Glutamatergic neuron (in vitro differentiated cells): ENCODE data around the gene GJA3. TPM values are rescaled to one million over a fixed set of nuclear protein-coding genes. Genes with fewer than 3 reads are reported as not detected.

ENCODE experiments used
- DNase-seq: peaks from one replicate; pipeline ENCODE4 v3.0.0; 2022
- H3K27ac Mint-ChIP-seq: one replicate; pipeline ENCODE4 v1.8.0; 2020; ENCODE audit warnings: mild to moderate bottlenecking, mixed read lengths, inconsistent platforms; ENCODE audit not compliant: unreplicated experiment
- H3K27me3 Mint-ChIP-seq: one replicate; pipeline ENCODE4 v1.8.0; 2020; ENCODE audit warnings: mild to moderate bottlenecking, moderate library complexity, mixed read lengths, inconsistent platforms; ENCODE audit not compliant: unreplicated experiment
- H3K36me3 Mint-ChIP-seq: one replicate; pipeline ENCODE4 v1.8.0; 2020; ENCODE audit warnings: mild to moderate bottlenecking, mixed read lengths, inconsistent platforms; ENCODE audit not compliant: unreplicated experiment
- H3K4me1 Mint-ChIP-seq: one replicate; pipeline ENCODE4 v1.8.0; 2020; ENCODE audit warnings: mild to moderate bottlenecking, low read depth, mixed read lengths, inconsistent platforms; ENCODE audit not compliant: unreplicated experiment
- H3K4me3 Mint-ChIP-seq: one replicate; pipeline ENCODE4 v1.8.0; 2020; ENCODE audit warnings: mild to moderate bottlenecking, mixed read lengths, inconsistent platforms; ENCODE audit not compliant: unreplicated experiment
- H3K9me3 Mint-ChIP-seq: one replicate; pipeline ENCODE4 v1.8.0; 2020; ENCODE audit warnings: mild to moderate bottlenecking, moderate library complexity, mixed read lengths, inconsistent platforms; ENCODE audit not compliant: unreplicated experiment
- CTCF ChIP-seq: fragments of 200-600 bp; sonication (generic); IDR thresholded peaks from one replicate; pipeline ENCODE4 v1.5.0; 2021; ENCODE audit not compliant: partially characterized antibody, unreplicated experiment
- total RNA-seq: library from RNA; stranded (reverse); fragmentation: NEBNext Ultra II Directional; extraction: Animal tissue kit (Norgen Biotek cat#: 25700); gene quantifications from one replicate; pipeline ENCODE4 v1.2.1, GENCODE V29; 2021; ENCODE audit not compliant: unreplicated experiment

The GJA3 gene
- total RNA-seq, 1 donor from 2014 or later: not detected

- H3K9me3 Mint-ChIP-seq: peaks cover 2% of the 10 kb centered on the region
- peaks cover 3% of the 10 kb centered on the region for H3K27me3 Mint-ChIP-seq
- no peak for TF ChIP-seq CTCF
- no peak overlapping the region for H3K4me3 Mint-ChIP-seq
- no peak for DNase-seq
- no peak overlapping the region for H3K27ac Mint-ChIP-seq
- H3K4me1 Mint-ChIP-seq: no peaks in the 10 kb centered on the region
- H3K36me3 Mint-ChIP-seq: no peaks in the 10 kb centered on the region
Measured at GRCh38 chr13:20131057-20131832, 29.6 kb downstream of the GJA3 start.

- Mint-ChIP-seq H3K4me3 (no peak overlapping the region), H3K4me1 (no peaks in the 10 kb centered on the region), H3K27me3 (peaks cover 3% of the 10 kb centered on the region), H3K36me3 (no peaks in the 10 kb centered on the region), H3K9me3 (peaks cover 2% of the 10 kb centered on the region), H3K27ac (no peak overlapping the region)
- DNase-seq: no peak
- TF ChIP-seq CTCF: no peak
Measured at GRCh38 chr13:20130652-20131051, 30.2 kb downstream of the GJA3 start.

GRCh38 chr13:20130012-20130411 lies 30.8 kb downstream of the GJA3 start:
- H3K4me1 Mint-ChIP-seq: no peaks in the 10 kb centered on the region
- DNase-seq: no peak
- TF ChIP-seq CTCF: no peak
- no peak overlapping the region for H3K4me3 Mint-ChIP-seq
- H3K9me3 Mint-ChIP-seq: peaks cover 2% of the 10 kb centered on the region
- no peak overlapping the region for H3K27ac Mint-ChIP-seq
- no peaks in the 10 kb centered on the region for H3K36me3 Mint-ChIP-seq
- H3K27me3 Mint-ChIP-seq: peaks cover 4% of the 10 kb centered on the region

GRCh38 chr13:20129076-20129475 lies 31.8 kb downstream of the GJA3 start:
- Mint-ChIP-seq H3K27ac (no peak overlapping the region), H3K36me3 (no peaks in the 10 kb centered on the region), H3K4me1 (no peaks in the 10 kb centered on the region), H3K4me3 (no peak overlapping the region), H3K9me3 (no peaks in the 10 kb centered on the region), H3K27me3 (peaks cover 7% of the 10 kb centered on the region)
- no peak for DNase-seq
- no peak for TF ChIP-seq CTCF

- Mint-ChIP-seq H3K27me3 (peaks cover 7% of the 10 kb centered on the region), H3K27ac (no peak overlapping the region), H3K9me3 (no peaks in the 10 kb centered on the region), H3K36me3 (no peaks in the 10 kb centered on the region), H3K4me1 (no peaks in the 10 kb centered on the region), H3K4me3 (peak overlapping the region; percentile 44)
- DNase-seq: no peak
- no peak for TF ChIP-seq CTCF
Measured at GRCh38 chr13:20128459-20128931, 32.4 kb downstream of the GJA3 start.
